ENCODE data around the gene GPI. TPM values are rescaled to one million over a fixed set of nuclear protein-coding genes. Genes with fewer than 3 reads are reported as not detected.

The GPI gene
- total RNA-seq, 1 donor from 2014 or later: 223 TPM

DNA sequence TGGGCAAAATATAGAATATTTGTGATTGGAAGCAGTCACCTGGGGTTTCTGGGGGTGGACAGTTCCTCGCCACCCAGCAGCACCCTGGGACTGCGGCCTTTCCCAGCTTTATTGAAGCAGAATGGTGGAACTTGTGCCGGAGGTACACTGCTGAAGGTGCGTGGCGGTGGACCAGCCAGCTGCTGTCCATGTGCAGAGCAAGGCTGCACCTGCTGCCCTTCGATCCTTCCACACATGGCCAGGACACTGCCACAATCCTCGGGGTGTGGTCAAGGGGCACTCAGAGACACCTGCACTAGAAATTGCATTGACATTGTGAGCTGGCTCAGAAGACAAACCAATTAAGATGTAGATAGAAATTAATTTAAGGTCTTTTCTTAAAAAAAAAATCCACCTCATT is 11.4 kb upstream of the GPI start:
- Histone ChIP-seq H3K4me3 (ENCODE audit: low read depth, low read length) (no peak overlapping the region), H3K36me3 (ENCODE audit: control insufficient read depth, insufficient read depth, low read length) (peaks cover 6% of the 10 kb centered on the region), H3K27me3 (ENCODE audit: control insufficient read depth, insufficient read depth, low read length) (no peaks in the 10 kb centered on the region)
- DNase-seq (ENCODE audit: low read depth): no peak
- TF ChIP-seq CTCF (IDR thresholded peaks at IDR 0.05; ENCODE audit: insufficient read depth, low read length, poor library complexity, severe bottlenecking): no peak

GRCh38 chr19:34355201-34355600 is 9.8 kb upstream of the GPI start:
- no peak for DNase-seq (ENCODE audit: low read depth)
- Histone ChIP-seq H3K36me3 (ENCODE audit: control insufficient read depth, insufficient read depth, low read length) (peaks cover 3% of the 10 kb centered on the region), H3K4me3 (ENCODE audit: low read depth, low read length) (no peak overlapping the region), H3K27me3 (ENCODE audit: control insufficient read depth, insufficient read depth, low read length) (no peaks in the 10 kb centered on the region)
- TF ChIP-seq CTCF (IDR thresholded peaks at IDR 0.05; ENCODE audit: insufficient read depth, low read length, poor library complexity, severe bottlenecking): no peak

DNA sequence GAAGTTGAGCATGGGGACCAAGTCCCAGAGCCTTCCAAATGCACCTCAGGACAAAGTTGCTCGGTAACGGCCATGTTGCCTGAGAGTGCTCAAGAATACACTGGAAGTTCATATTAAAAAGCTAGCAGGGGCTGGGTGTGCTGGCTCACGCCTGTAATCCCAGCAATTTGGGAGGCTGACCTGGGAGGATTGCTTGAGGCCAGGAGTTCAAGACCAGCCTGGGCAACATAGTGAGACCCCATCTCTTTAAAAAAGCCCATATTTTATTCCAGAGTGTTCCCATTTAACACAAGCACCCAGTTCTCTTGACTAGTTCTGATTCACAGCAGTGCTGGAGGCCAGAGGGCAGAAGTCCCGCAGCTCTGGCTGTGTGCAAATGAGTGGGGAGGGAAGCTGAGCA is 8.1 kb upstream of the GPI start:
- H3K27me3 ChIP-seq (ENCODE audit: control insufficient read depth, insufficient read depth, low read length): no peaks in the 10 kb centered on the region
- H3K36me3 ChIP-seq (ENCODE audit: control insufficient read depth, insufficient read depth, low read length): peaks cover 3% of the 10 kb centered on the region
- no peak overlapping the region for H3K4me3 ChIP-seq (ENCODE audit: low read depth, low read length)
- no peak for DNase-seq (ENCODE audit: low read depth)
- TF ChIP-seq CTCF (IDR thresholded peaks at IDR 0.05; ENCODE audit: insufficient read depth, low read length, poor library complexity, severe bottlenecking): no peak

GRCh38 chr19:34357431-34357830 is 7.6 kb upstream of the GPI start:
- no peak overlapping the region for H3K4me3 ChIP-seq (ENCODE audit: low read depth, low read length)
- TF ChIP-seq CTCF (IDR thresholded peaks at IDR 0.05; ENCODE audit: insufficient read depth, low read length, poor library complexity, severe bottlenecking): no peak
- DNase-seq (ENCODE audit: low read depth): no peak
- H3K27me3 ChIP-seq (ENCODE audit: control insufficient read depth, insufficient read depth, low read length): no peaks in the 10 kb centered on the region
- H3K36me3 ChIP-seq (ENCODE audit: control insufficient read depth, insufficient read depth, low read length): peaks cover 3% of the 10 kb centered on the region

- Histone ChIP-seq H3K36me3 (ENCODE audit: control insufficient read depth, insufficient read depth, low read length) (peaks cover 1% of the 10 kb centered on the region), H3K27me3 (ENCODE audit: control insufficient read depth, insufficient read depth, low read length) (no peaks in the 10 kb centered on the region), H3K4me3 (ENCODE audit: low read depth, low read length) (peak overlapping the region; percentile 31)
- peak; percentile 88 for DNase-seq (ENCODE audit: low read depth)
- TF ChIP-seq CTCF (IDR thresholded peaks at IDR 0.05; ENCODE audit: insufficient read depth, low read length, poor library complexity, severe bottlenecking): peak; percentile 70
Measured at GRCh38 chr19:34359140-34359953, 5.6 kb upstream of the GPI start.

DNA sequence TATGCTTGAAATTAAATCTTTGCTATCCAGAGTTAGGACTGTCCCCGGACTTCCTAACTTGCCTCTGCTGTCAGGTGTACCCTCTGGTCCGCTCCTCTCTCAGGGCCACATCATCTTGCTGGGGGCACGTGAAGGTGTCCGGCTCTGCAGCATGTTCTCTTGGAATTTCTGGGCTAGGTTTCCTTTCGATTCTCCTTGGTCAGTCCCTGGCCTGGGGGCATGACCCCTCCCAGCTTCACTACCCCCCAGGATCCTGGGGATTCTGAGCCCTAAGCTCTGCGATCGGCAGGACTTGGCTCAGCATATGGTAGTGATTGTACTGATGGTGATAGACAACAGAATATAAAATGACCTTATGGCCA is 5.1 kb upstream of the GPI start:
- TF ChIP-seq CTCF (IDR thresholded peaks at IDR 0.05; ENCODE audit: insufficient read depth, low read length, poor library complexity, severe bottlenecking): no peak
- Histone ChIP-seq H3K27me3 (ENCODE audit: control insufficient read depth, insufficient read depth, low read length) (no peaks in the 10 kb centered on the region), H3K4me3 (ENCODE audit: low read depth, low read length) (no peak overlapping the region), H3K36me3 (ENCODE audit: control insufficient read depth, insufficient read depth, low read length) (peaks cover 1% of the 10 kb centered on the region)
- DNase-seq (ENCODE audit: low read depth): no peak
